Chondrocyte (in vitro differentiated cells): ENCODE results near the gene FXYD5. TPM values are rescaled to one million over a fixed set of nuclear protein-coding genes. Genes with fewer than 3 reads are reported as not detected.

Experiments used
- DNase-seq: peaks from one replicate; pipeline ENCODE4 v3.0.0; 2021; ENCODE audit warnings: mixed read lengths, low spot score
- H3K27ac Mint-ChIP-seq: one replicate; pipeline ENCODE4 v1.8.0; 2021; ENCODE audit warnings: mild to moderate bottlenecking, moderate library complexity, mixed read lengths; ENCODE audit not compliant: unreplicated experiment
- H3K27me3 Mint-ChIP-seq: 2 replicates; pipeline ENCODE4 v1.8.0; 2021; ENCODE audit warnings: low read depth, mixed read lengths
- H3K36me3 Mint-ChIP-seq: 2 replicates; pipeline ENCODE4 v1.8.0; 2021; ENCODE audit warnings: low read depth, mixed read lengths
- H3K4me1 Mint-ChIP-seq: 2 replicates; pipeline ENCODE4 v1.8.0; 2021; ENCODE audit warnings: low read depth, mild to moderate bottlenecking, mixed read lengths
- H3K4me3 Mint-ChIP-seq: one replicate; pipeline ENCODE4 v1.8.0; 2021; ENCODE audit warnings: mild to moderate bottlenecking, moderate library complexity, mixed read lengths; ENCODE audit not compliant: unreplicated experiment
- H3K9me3 Mint-ChIP-seq: 2 replicates; pipeline ENCODE4 v1.8.0; 2021; ENCODE audit warnings: low read depth, mixed read lengths
- CTCF ChIP-seq: fragments of 200-600 bp; sonication (generic); IDR thresholded peaks from 2 replicates; pipeline ENCODE4 v1.5.0; 2021; ENCODE audit warnings: antibody characterized with exemption, mild to moderate bottlenecking, moderate library complexity
- total RNA-seq: library from RNA; stranded (reverse); gene quantifications from 3 replicates; pipeline ENCODE4 v1.2.1, GENCODE V29; 2021

The FXYD5 gene
- total RNA-seq, 1 donor from 2014 or later: 108 TPM

- H3K36me3 Mint-ChIP-seq: no peaks in the 10 kb centered on the region
Observed at GRCh38 chr19:35130761-35131720, 23.5 kb upstream of the FXYD5 start.

GRCh38 chr19:35132254-35132653 is 22.3 kb upstream of the FXYD5 start:
- Mint-ChIP-seq H3K36me3 (no peaks in the 10 kb centered on the region), H3K4me3 (no peak overlapping the region), H3K9me3 (no peaks in the 10 kb centered on the region), H3K4me1 (peaks cover 10% of the 10 kb centered on the region), H3K27ac (no peak overlapping the region), H3K27me3 (peaks cover 7% of the 10 kb centered on the region)
- DNase-seq: no peak
- TF ChIP-seq CTCF: no peak

More at GRCh38 chr19:35130761-35131720, 23.5 kb upstream of the FXYD5 start:
- no peak overlapping the region for H3K4me3 Mint-ChIP-seq
- peaks cover 7% of the 10 kb centered on the region for H3K27me3 Mint-ChIP-seq
- DNase-seq: no peak
- H3K4me1 Mint-ChIP-seq: peaks cover 10% of the 10 kb centered on the region
- no peaks in the 10 kb centered on the region for H3K9me3 Mint-ChIP-seq
- H3K27ac Mint-ChIP-seq: no peak overlapping the region
- TF ChIP-seq CTCF: no peak

- no peak overlapping the region for H3K4me3 Mint-ChIP-seq
- peaks cover 15% of the 10 kb centered on the region for H3K4me1 Mint-ChIP-seq
- no peak for DNase-seq
- no peak for TF ChIP-seq CTCF
- peaks cover 8% of the 10 kb centered on the region for H3K27me3 Mint-ChIP-seq
- no peaks in the 10 kb centered on the region for H3K36me3 Mint-ChIP-seq
- no peak overlapping the region for H3K27ac Mint-ChIP-seq
- no peaks in the 10 kb centered on the region for H3K9me3 Mint-ChIP-seq
Observed at GRCh38 chr19:35133826-35134225, 20.7 kb upstream of the FXYD5 start.

GRCh38 chr19:35134601-35135242 is 19.8 kb upstream of the FXYD5 start, which contains the start of gene LGI4:
LGI4 (minus strand) TSS chr19:35135059; CDS start chr19:35134680, 379 bp downstream.
- Mint-ChIP-seq H3K36me3 (no peaks in the 10 kb centered on the region), H3K4me3 (peak within 1 kb of the TSS; percentile 58), H3K9me3 (no peaks in the 10 kb centered on the region), H3K27ac (peak within 1 kb of the TSS; percentile 75), H3K27me3 (peaks cover 6% of the 10 kb centered on the region), H3K4me1 (peaks cover 24% of the 10 kb centered on the region)
- DNase-seq: no peak
- TF ChIP-seq CTCF: no peak

- no peaks in the 10 kb centered on the region for H3K36me3 Mint-ChIP-seq
- TF ChIP-seq CTCF: peak; percentile 95
Observed at GRCh38 chr19:35135389-35135909, 19.1 kb upstream of the FXYD5 start.

More at GRCh38 chr19:35135389-35135909, 19.1 kb upstream of the FXYD5 start:
- H3K27me3 Mint-ChIP-seq: peaks cover 6% of the 10 kb centered on the region
- H3K4me1 Mint-ChIP-seq: peaks cover 31% of the 10 kb centered on the region
- no peak for DNase-seq
- no peak overlapping the region for H3K27ac Mint-ChIP-seq
- H3K4me3 Mint-ChIP-seq: no peak overlapping the region
- no peaks in the 10 kb centered on the region for H3K9me3 Mint-ChIP-seq
